ENCODE data around the gene CADM2.

- TF ChIP-seq, protein P1, sequence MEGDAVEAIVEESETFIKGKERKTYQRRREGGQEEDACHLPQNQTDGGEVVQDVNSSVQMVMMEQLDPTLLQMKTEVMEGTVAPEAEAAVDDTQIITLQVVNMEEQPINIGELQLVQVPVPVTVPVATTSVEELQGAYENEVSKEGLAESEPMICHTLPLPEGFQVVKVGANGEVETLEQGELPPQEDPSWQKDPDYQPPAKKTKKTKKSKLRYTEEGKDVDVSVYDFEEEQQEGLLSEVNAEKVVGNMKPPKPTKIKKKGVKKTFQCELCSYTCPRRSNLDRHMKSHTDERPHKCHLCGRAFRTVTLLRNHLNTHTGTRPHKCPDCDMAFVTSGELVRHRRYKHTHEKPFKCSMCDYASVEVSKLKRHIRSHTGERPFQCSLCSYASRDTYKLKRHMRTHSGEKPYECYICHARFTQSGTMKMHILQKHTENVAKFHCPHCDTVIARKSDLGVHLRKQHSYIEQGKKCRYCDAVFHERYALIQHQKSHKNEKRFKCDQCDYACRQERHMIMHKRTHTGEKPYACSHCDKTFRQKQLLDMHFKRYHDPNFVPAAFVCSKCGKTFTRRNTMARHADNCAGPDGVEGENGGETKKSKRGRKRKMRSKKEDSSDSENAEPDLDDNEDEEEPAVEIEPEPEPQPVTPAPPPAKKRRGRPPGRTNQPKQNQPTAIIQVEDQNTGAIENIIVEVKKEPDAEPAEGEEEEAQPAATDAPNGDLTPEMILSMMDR (IDR thresholded peaks at IDR 0.05), result no peak
- TF ChIP-seq POLR2A (IDR thresholded peaks at IDR 0.05), result no peak
Measured at GRCh38 chr3:85725809-85726208, 767.0 kb downstream of the CADM2 start.

All from prostate gland (tissue), 2 donors.